Activated gamma-delta T cell (primary cell): ENCODE data around the gene GMDS.
"Not testable (repeated sequence)": the region's sequence is repeated elsewhere in the genome, so short reads cannot be mapped to it uniquely, and the experiment has no call there.

Source experiments
- DNase-seq: peaks from one replicate; lab custom pipeline; 2025; lab: John Stamatoyannopoulos, UW

The GMDS gene

GRCh38 chr6:1770968-1771723 lies 474.3 kb downstream of the GMDS start:
- no peak for DNase-seq

DNA sequence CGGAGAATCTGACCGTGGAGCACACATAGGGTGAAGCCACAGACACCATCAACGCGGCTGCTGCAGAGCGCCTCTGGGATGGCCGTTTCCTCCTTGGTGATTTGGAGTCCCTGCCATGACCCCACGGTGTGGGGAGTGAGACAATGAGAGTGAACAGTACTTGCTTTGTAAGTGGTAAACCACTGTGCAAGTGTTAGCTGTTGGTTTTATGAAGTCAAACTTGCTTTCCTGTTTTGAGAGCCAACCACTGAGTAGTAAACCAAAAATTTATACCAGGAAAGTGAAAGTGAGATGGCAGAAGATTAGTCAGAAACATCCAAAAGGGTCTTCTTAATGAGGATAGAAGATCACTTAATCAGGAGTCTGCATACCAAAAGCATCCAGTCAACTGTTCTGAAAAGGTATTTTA lies 475.0 kb downstream of the GMDS start:
- no peak for DNase-seq

GRCh38 chr6:1767481-1768246 lies 477.7 kb downstream of the GMDS start:
- DNase-seq, result no peak

GRCh38 chr6:1766654-1767053 lies 478.8 kb downstream of the GMDS start:
- DNase-seq, result no peak

DNA sequence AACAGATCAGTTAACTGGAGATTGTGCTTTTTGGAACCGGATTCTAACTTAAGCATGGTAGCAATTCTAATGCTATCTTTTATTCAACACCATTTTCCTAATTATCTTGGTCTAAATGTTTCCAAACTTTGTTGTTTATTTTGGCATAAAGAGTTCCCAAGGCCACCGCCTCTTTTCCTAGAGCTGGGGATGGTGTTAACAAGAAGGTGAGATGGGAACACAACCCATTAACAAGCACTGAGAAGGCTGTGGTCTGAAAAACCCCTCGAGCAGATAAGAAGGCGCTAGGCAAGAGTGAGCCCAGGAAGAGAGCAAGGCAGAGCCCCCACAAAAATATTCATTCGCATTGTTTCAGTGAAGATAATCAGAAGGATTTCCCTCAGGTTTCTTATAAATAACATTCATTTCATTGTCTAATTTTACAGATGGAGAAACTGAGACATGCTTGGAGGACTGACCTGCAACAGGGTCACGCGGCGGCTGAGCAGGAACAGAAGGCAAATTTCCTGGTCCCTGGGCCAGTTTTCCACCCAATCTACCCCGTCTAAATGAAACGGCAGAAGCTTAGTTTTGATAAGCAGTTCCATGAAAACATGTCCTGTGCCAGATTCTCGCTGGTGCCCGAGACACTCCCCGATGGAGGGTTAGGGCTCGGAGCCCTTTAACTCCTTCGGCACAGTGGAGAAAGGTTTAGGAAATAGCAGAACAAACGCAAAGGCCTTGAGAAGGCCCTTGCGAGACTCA lies 480.1 kb downstream of the GMDS start:
- no peak for DNase-seq

DNA sequence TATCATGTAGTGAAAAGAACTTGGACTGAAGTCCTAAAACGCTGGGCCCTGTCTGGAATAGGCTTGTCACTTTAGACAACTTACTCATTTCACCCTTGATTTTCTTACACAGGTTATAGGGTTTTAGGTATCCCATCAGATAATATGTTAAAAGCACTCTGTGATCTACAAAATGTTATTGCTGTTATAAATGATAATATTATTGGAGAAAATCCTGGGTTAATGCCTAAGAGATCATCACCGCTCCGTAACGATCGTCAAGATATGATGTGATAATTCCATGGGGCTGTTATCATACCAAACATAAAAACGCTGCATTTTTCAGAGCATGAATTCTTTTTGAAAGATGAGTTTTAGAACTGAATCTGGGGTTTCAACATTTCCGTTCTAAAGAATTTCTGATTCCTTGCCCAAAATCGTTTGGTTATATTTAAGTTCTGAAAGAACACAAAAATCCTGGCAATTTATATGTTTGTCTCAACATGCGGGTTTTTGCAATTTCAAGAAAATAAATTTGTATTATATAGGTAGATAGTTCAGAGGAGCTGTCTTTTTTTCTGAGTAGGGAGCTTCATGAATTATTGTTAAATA lies 480.9 kb downstream of the GMDS start:
- DNase-seq, result no peak

DNA sequence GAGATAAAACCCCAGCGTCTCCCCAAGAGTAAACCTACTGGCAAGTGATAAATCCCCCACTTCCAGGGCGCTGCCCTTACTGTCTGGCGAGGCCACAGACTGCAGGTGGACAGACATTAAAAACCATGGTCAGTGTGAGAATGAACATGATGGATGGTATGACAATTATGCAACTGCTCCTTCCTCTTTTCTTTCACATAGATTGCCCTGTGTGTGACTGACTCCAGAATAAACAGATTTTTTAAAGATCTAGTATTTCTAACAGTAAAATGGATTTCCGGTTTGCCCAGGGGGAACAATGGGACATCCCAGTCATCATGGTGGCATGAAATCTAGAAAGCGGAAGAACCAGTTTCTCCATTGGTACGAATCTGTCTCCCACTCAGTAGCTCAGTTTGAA lies 482.0 kb downstream of the GMDS start:
- DNase-seq, result no peak

DNA sequence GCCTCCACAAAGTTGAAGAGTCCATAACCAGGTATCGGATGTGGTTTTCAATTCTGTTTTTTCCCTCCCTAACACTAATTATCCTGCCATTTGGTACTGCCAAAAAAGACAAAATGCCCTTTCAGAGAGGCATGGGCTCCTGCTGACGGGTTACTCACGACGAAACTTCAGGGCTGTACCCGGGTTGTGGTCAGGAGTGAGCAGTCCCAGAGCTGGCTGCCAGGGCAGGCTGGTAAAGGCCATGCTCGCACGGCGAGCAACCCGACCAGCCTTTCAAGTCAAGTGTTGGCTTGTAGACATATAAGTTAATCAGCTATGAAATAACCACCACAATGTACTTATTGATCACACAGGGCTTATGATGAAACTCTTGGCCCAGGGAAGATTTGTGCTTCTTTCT lies 483.2 kb downstream of the GMDS start:
- DNase-seq, result no peak

- DNase-seq, result no peak
Observed at GRCh38 chr6:1761477-1761877, 483.9 kb downstream of the GMDS start.

DNA sequence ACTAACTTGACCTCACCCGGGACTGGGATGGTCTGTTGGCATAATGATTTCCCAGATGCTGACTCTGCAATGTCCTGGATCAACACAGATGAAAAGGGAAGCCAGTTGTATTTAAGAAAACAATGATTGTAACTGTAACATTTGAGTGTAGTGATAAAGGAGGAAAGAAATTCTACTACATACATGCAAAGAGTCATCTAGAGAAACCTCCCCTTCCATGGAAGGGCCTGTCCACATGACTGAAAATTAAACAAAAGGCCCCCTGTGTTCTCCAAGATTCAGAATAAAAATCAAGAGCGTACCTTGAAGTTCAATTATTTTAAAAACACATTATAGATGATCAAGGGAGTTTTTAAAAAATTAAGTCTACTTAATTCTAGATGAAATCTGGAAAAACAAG lies 484.5 kb downstream of the GMDS start:
- DNase-seq, result no peak

DNA sequence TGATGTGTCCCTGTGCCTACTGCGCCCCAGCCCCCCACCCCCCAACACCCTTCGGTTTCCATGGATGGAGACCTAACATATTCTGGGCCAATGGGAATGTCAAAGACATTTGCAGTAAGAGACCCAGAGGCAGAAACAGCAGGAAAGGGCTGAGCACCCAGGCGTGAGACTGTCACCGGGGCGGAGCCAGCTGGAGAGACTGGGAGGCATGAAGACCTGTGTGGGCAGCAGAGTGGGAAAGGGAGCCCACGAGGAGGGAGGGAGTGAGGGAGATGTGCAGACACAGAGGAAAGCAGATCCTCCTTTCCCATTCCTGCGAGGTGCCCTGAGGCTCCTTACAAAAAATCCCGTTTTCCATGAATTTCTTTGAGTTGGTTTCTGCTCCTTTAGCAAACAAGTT lies 485.5 kb downstream of the GMDS start:
- no peak for DNase-seq

DNA sequence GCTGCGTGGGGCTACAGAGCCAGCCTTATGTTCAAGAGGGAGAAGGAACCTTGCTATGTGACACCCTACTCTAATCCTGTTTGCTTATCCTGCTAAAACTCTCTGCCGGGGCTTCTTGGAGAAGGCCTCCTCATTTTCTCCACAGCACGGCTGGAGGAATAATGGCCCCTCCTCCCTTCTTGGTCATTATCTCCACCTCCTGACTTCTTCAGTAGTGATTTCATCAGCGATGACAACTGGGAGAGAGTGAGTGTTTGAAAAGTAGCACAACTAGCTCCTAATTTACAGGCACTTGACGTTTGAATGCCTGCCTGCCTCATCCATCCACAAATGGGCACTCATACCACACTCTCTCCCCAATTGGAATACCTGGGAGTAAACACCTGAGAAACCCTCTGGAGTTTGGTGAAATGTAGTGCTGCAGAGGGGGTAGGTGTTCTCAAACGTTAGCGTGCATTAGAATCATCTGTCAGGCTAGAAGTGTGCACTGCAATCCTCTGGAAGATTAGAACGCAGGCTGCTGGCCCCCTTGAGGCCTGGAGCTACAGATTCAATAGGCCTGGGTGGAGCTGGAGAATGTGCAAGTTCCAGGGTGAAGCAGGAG lies 487.2 kb downstream of the GMDS start:
- no peak for DNase-seq

GRCh38 chr6:1757131-1757530 lies 488.3 kb downstream of the GMDS start:
- no peak for DNase-seq

GRCh38 chr6:1756472-1757129 lies 488.8 kb downstream of the GMDS start:
- DNase-seq, result no peak

DNA sequence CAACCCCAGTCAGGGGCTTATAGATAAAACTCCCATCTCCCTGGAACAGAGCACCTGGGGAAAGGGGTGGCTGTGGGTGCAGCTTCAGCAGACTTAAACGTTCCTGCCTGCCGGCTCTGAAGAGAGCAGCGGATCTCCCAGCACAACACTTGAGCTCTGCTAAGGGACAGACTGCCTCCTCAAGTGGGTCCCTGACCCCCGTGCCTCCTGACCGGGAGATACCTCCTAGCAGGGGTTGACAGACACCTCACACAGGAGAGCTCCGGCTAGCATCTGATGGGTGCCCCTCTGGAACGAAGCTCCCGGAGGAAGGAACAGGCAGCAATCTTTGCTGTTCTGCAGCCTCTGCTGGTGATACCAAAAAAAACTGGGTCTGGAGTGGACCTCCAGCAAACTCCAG lies 494.3 kb downstream of the GMDS start:
- not testable (repeated sequence) for DNase-seq

DNA sequence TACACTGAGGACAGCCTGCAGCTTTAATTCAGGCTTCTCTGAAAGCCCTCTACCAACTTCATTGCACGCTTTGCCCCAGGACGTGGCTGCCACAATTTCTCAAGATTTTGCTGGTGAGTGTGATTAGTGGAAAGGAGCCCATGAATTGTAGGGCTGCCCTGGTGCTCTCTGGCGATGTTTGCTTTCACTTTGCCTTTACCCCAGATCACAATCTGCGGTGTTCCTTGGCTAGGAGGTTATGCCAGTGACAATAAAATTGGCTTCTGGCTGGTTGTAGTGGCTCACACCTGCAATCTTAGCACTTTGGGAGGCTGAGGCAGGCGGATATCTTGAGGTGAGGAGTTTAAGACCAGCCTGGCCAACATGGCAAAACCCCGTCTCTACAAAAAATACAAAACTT lies 496.4 kb downstream of the GMDS start:
- no peak for DNase-seq

DNA sequence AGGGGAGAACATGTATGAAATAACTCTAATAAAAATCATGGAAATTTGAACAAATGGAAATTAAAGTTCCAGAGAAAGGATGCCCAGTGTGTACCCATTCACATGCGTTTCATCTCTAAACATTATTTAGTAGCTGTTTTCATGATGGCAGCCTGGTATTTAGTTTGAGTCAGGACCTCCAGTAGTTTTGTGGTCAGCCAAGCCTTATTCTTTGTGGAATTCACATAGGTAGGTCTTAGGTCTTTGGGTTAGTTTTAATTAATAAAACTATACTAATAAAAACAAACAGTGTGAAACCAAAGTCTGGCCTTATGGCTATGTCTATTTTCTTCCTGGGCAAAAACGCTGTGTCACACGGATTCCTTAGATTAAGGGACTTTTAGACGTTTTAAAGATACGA lies 497.9 kb downstream of the GMDS start:
- no peak for DNase-seq

GRCh38 chr6:1747003-1747402 lies 498.4 kb downstream of the GMDS start:
- DNase-seq, result no peak

- no peak for DNase-seq
Observed at GRCh38 chr6:1745814-1746213, 499.6 kb downstream of the GMDS start.

DNA sequence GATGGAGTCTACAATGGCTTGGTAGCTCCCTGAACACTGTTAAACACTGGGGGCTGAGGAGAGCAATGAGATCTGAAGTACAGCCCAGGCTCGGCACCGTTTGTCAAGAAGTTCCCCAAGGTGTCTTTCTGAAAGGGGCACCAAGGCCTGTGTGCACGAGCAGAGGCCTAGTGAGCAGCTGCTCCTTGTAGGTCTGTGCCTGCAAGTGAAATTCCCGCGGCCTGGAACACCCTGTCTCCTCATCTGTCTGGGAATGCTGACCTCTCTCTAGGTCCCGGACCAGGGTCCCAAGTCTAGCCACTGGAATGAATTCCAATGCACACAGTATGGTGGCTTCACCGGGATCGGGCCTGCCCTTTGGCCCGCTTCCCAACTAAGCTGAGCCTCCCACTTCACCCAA lies 500.9 kb downstream of the GMDS start:
- no peak for DNase-seq

DNA sequence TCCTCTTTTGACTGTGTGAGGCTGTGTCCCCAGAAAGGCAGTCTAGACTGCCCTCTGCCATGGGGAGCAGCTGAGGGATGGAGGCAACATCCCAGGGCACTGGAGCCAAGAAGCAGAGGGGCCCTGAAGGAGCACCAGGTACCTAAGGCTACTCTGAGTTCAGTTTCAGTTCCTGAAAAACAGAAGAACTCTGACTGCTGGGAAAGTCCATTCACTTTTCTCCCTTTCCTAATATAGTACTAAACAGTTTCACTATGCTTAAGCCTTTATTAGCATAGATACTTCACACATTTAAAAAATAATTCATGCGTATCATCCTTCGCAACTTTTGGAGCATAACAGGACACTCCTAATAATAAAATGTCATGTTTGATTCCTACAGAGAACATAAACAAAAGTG lies 505.7 kb downstream of the GMDS start:
- DNase-seq, result no peak

GRCh38 chr6:1739220-1739619 lies 506.2 kb downstream of the GMDS start:
- no peak for DNase-seq
